T47D (cell line): ENCODE results near the gene MTNR1B.

Experiments used
- DNase-seq, 2 experiments: peaks; one replicate each; pipeline versions ENCODE4 v3.0.0 to v3.0.0-alpha.2; 2011 to 2012; ENCODE audit warnings: low read depth in 1 of 2, low spot score in 1 of 2
- JUND ChIP-seq: IDR thresholded peaks from 2 replicates; pipeline ENCODE4 v1.6.1; 2012; ENCODE audit warnings: low read depth
- in situ Hi-C: cut with HindIII; loops from 2 replicates; pipeline ENCODE4 v1.10.0; 2016; ENCODE audit warnings: low sequenced_read_pairs, low pct_unique_long_range_greater_than_20kb

Gene MTNR1B

DNA sequence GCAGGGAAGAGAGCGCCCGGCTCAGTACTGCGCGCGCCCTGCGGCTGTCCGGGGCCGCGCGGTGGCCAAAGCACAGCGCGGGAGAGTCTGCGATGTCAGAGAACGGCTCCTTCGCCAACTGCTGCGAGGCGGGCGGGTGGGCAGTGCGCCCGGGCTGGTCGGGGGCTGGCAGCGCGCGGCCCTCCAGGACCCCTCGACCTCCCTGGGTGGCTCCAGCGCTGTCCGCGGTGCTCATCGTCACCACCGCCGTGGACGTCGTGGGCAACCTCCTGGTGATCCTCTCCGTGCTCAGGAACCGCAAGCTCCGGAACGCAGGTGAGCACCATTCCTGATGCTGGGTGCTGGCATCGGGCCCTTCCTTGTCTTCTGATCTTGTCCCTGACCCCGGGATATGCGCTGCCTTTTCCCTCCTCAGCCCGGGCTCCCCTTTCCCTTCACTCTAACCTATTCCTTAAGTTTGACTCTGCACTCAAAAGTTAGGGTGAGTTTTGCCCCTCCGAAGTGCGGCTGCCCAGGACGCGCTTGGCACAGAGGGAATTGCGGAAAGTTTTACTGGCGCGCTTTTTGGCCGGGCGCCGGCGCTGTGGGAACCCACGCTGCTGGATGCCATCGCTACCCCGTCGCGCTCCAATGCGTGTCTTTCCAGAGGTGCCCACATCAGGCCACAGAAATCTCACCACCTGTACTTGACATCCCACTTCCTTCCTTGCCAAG is at the start of gene MTNR1B:
TSS of gene MTNR1B (plus strand) at position 18 of the 714 bp plus-strand sequence. CDS start at position 93, 75 bp downstream.
- no peak for DNase-seq
- in situ Hi-C loops: no loop called here
- no peak for TF ChIP-seq JUND

DNA sequence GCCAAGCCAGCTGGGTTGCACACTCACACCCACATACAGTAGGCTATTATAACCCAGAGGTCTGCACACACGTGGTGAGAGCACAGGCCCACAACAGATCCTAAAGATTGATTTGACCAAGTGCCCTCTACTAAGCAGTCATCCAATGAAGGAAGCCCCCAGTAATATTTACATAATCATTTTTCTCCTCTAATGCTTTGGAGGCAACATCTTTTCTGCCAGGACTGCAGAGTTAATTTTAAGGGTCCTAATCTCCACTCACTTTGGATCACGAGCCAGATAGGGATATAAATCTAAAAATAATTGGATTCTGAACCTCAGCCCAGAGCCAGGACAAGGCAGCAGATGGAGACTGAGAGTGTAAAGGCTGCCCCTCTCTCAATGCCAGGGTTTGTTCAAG is 49.1 kb upstream of the MTNR1B start:
- in situ Hi-C loops: no loop called here
- DNase-seq: no peak
- TF ChIP-seq JUND: no peak

DNA sequence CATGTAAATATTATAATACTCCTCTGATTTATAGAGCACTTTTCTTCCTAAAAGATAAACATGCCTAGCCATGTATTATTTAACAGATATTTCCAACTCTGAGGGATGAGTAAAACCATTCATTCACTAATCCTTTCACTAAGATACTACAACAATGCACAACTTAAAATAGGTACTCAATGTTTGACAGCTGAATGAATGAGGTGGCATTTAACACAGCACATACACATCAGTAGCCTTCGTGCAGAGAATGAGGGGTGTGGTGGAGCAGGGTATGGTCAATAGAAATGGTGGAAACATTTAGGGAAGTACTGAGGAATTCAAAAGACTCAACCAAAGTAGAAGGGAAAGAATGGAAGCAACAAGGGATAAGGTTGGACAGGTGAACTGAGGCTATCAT is 46.7 kb upstream of the MTNR1B start:
- in situ Hi-C loops: no loop called here
- no peak for DNase-seq
- no peak for TF ChIP-seq JUND

DNA sequence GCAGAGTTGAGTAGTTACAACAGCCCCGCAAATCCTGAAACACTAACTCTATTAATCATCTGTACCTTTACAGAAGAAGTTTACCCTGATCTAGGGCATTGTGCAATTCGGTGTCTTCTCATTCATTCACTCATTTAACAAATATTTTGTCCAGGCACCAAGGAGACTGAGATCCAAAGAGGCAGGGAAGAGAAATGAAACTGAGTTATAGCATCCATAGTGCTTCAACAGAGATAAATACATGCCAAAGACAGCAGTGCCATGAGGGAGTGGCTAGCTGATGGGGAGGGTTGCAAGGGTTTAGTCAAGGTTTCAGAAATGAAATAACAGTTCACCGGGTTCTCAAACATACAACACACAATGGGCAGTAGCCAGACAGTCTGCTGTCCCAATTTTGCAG is 40.2 kb upstream of the MTNR1B start:
- no peak for DNase-seq
- no peak for TF ChIP-seq JUND
- in situ Hi-C loops: no loop called here

DNA sequence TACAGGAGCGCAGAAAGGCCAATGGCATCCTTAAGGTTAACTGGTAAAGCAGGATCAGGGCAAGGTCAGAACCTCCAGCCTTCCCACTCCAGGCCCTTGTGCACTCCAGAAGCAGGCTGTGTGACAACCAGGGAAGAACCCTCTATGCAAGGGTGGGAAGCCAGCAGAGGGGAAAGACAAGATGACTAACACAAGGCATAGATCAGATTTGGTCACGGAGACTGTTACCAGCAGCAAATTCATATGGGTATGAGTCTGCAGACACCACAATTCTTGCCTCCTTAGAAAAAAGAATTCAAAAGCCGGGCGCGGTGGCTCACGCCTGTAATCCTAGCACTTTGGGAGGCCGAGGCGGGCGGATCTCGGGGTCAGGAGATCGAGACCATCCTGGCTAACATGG is 39.8 kb upstream of the MTNR1B start:
- DNase-seq: no peak
- no peak for TF ChIP-seq JUND
- in situ Hi-C loops: no loop called here

DNA sequence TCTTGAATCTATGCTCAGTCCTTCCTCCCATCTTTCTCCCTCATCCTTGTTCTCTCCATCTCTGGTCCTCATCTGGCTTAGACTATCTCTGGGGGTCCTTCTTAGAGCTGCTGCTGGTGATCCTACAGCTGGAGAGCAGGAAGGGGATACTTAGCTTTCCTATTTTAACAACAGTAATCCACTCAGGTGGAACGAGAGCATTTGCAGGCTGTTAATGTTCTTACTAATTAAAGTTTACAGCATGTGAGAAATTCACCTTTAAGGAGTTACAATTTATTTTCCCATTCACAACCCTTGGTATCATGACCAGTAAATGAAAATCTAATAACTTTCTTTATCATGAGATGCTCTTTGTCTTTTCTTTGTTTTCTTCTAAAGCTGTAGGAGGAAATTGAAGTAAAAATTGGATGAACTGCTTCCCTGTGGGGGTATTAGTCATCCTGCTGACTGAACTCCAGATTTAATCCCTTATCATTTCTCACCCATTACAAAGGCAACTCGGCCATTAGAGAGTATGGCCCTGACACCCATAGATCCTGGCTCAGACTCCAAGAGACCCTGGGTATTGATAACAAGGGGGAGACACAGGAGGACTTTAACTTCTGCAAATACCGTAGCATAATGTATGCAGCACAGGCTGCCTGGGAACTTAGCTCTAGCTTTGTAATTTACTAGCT is 37.6 kb upstream of the MTNR1B start:
- DNase-seq: no peak
- TF ChIP-seq JUND: no peak
- in situ Hi-C loops: no loop called here

DNA sequence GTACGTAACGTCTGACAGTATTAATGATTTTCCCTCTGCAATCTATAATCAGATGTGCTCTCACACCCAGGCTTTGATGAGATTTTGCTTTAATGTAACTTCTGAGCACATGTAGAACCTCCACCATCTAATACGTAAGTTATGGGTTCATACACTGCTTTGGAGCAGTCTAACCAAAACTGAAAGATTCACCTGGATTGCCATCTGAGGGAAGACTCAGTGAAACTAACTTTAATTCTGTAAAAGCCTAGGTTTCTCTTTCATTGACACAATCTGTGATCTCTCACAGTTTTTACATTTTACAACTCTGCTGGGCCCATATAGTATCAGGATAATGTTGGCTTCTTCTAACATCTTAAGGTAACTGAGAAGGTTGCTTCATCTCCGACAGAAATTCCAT is 30.1 kb upstream of the MTNR1B start:
- in situ Hi-C loops: no loop called here
- DNase-seq: no peak
- TF ChIP-seq JUND: no peak

DNA sequence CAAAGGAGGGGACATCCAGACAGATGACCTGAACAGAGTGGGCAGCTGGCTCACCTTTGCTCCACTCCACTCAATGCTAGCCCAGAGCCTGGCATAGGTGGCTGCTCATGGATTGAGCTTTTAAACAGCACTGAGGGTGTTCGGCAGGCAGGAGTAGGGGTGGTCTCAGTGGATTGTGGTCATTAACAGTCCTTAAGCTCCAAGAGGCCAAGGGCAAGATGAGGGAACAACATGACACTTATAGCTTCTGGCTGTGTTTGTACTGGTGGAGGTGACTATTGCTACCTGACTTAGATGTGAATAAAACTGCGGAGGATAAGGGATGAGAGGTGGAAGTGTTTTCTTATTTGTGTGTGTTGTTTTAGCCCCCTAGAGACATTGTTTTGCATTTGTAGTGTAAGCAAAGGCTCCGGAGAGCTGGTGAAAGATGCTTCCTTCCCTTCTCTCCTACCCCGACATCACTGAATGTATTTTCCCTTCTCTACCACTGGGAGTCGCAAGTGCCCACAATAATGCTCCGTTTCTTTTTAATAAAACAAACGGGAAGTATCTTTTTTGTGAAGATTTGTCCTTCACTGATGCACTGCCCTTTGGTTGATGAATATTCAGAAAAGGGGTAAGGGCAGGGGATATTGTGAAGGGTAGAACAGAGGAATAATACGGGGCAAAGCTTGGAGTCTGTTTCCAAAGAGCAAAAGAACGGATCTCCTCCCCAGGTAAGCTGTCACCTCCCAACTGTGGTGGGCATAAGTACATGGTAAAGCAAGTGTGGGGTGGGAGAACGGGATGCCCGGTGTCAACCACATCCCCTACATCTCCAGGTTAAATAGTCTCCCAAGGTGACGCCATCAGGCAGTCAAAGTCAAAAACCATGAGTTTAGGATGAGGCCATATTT is 27.5 kb upstream of the MTNR1B start:
- in situ Hi-C loops: no loop called here
- peak; percentile 59 to 65 for DNase-seq
- TF ChIP-seq JUND: no peak

DNA sequence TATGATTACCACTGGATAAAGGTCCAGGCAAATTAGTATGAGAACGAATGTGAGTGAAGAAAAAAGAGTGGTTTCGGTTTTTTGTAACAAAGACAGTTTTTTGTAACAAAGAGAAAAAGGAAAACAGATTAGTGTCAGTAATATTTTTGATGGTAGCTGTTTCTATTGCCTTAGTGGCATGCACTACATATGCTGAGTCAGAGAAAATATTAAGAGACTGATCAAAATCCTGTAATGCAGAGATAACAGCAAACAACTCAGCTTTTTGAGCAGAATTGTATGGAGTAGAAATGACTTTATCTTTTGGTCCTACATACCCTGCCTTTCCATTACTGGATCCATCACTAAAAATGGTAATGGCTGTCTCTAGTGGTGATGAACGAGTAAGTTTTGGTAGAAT is 22.7 kb upstream of the MTNR1B start:
- in situ Hi-C loops: no loop called here
- no peak for DNase-seq
- TF ChIP-seq JUND: no peak

DNA sequence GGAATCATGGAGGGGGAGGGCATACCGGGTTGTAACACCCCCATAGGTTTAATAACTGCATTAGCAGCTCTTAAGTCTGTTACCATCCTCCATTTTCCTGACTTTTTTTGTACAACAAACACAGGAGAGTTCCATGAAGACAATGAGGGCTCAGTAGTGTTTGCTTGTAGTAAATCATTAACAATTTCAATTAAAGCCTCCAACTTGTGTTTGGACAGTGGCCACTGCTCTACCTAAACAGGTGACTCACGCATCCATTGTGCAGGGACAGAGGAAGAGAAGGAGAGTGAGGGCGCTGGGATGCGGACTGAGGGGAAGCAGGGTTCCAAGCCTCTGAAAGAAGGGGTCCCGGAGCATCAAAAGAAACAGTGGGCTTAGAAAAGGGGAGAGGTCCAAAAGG is 21.3 kb upstream of the MTNR1B start:
- no peak for DNase-seq
- no peak for TF ChIP-seq JUND
- in situ Hi-C loops: no loop called here

DNA sequence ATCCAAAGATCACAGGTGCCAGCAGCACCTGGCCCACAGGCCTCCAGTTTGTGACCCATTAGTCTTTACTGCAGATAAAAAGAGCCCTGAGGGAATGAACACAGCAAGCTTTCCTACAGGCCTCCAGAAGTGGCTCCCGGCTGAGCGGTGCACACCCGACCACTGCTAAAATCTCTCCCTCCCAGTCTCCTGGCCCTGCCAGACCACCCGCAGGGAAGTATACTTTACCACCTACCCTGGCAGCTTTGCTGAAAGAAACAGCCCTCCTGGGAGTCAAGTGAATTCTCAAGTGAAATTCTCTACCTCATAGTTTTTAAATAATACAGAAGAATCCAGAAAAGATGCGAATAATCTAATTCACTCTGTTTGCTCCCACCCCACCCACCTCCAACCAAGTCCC is 15.4 kb upstream of the MTNR1B start:
- no peak for TF ChIP-seq JUND
- no peak for DNase-seq
- in situ Hi-C loops: no loop called here

DNA sequence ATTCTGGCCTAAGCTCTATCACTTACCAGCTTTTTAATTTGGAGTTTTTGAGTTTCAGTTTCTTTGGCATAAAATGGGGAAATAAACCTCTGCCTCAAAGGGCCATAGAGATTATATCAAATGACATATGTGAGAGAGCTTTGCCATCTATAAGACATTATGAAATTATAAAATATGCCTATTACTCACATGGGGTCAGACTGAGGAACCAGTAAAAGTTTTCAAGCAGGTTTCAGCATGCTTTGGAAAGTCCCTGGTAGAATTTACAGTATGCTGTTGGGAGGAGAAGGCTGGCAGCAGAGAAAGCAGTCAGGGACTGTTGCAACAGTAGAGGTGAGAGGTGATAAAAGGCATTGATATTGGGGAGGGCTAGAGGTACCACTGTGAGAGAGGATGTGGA is 13.6 kb upstream of the MTNR1B start:
- no peak for TF ChIP-seq JUND
- in situ Hi-C loops: no loop called here
- no peak for DNase-seq

DNA sequence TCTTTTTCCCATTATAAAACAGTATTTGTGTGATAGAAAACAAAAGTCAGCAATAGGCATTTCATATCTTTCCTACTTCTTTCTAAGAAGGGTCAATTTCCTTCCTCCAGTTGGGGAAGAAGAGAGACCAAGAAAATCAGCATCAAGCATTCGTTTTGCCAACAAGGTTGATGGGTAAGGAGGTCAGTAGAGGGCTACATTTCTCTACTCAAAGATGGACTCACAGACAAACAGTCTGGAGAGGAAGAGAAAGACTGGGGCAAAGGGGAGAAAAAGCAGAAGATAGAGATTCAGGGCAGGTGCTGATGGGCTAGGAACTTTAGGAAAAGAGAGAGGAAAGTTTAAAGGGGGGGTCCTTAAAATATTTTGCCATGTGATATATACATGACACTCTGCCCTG is 8.6 kb upstream of the MTNR1B start:
- in situ Hi-C loops: no loop called here
- no peak for TF ChIP-seq JUND
- DNase-seq: no peak
